Naive thymus-derived CD4-positive, alpha-beta T cell (primary cell): ENCODE results near the gene EDAR. TPM values are rescaled to one million over a fixed set of nuclear protein-coding genes. Genes with fewer than 3 reads are reported as not detected.

Experiments used
- ATAC-seq: fragments of 150-1000 bp; cut with Tn5 transposase; 2 replicates; pipeline ENCODE4 v1.10.0; 2021; ENCODE audit warnings: mild to moderate bottlenecking, moderate library complexity
- CTCF ChIA-PET: fragments of 350-600 bp; sonication (Branson Sonifier 250); formaldehyde crosslinking; loops from one replicate; lab custom pipeline; 2021; ENCODE audit warnings: antibody characterized with exemption; lab: Charles Lee
- POLR2A ChIA-PET: fragments of 350-600 bp; sonication (Branson Sonifier 250); formaldehyde crosslinking; loops from one replicate; lab custom pipeline; 2021; ENCODE audit warnings: antibody characterized with exemption, inconsistent platforms; lab: Charles Lee
- DNase-seq, 9 donors: peaks; one replicate each; pipeline versions ENCODE4 v3.0.0 to v3.0.0-alpha.2; 2020 to 2022; ENCODE audit warnings: mixed read lengths in 1 of 9
- H3K27ac ChIP-seq: one replicate; pipeline ENCODE4 v1.7.0; 2013; ENCODE audit warnings: mild to moderate bottlenecking, low read depth, low read length, moderate library complexity
- H3K27me3 ChIP-seq, 2 donors: one replicate each; pipeline ENCODE4 v1.7.0; 2013; ENCODE audit warnings: low read length in 2 of 2, mild to moderate bottlenecking in 2 of 2, moderate library complexity in 2 of 2; ENCODE audit not compliant: control insufficient read depth in 2 of 2, insufficient read depth in 2 of 2
- H3K36me3 ChIP-seq, 3 experiments: 1 replicate in 2 of 3; 2 replicates in 1 of 3; pipeline ENCODE4 v1.7.0; 2013; ENCODE audit warnings: low read length in 3 of 3, mild to moderate bottlenecking in 3 of 3, moderate library complexity in 1 of 3; ENCODE audit not compliant: insufficient read depth in 3 of 3, control insufficient read depth in 2 of 3
- H3K4me1 ChIP-seq, 2 donors: one replicate each; pipeline ENCODE4 v1.7.0; 2013; ENCODE audit warnings: low read length in 2 of 2, mild to moderate bottlenecking in 2 of 2, moderate library complexity in 1 of 2; ENCODE audit not compliant: control insufficient read depth in 2 of 2, insufficient read depth in 2 of 2
- H3K4me3 ChIP-seq: 2 replicates; pipeline ENCODE4 v1.7.0; 2013; ENCODE audit warnings: mild to moderate bottlenecking, low read length
- H3K9me3 ChIP-seq, 3 experiments: 1 replicate in 2 of 3; 2 replicates in 1 of 3; pipeline ENCODE4 v1.7.0; 2013; ENCODE audit warnings: low read length in 3 of 3; ENCODE audit not compliant: control insufficient read depth in 2 of 3
- H3K27ac Mint-ChIP-seq, 9 donors: one replicate each; pipeline ENCODE4 v1.8.0; 2020 to 2022; ENCODE audit warnings: mixed read lengths in 9 of 9, mild to moderate bottlenecking in 8 of 9, moderate library complexity in 5 of 9, inconsistent platforms in 2 of 9
- H3K27me3 Mint-ChIP-seq, 5 donors: one replicate each; pipeline ENCODE4 v1.8.0; 2021 to 2022; ENCODE audit warnings: mixed read lengths in 5 of 5, mild to moderate bottlenecking in 1 of 5
- H3K36me3 Mint-ChIP-seq, 5 donors: one replicate each; pipeline ENCODE4 v1.8.0; 2020 to 2022; ENCODE audit warnings: mixed read lengths in 5 of 5, mild to moderate bottlenecking in 3 of 5, inconsistent platforms in 1 of 5
- H3K4me1 Mint-ChIP-seq, 7 donors: one replicate each; pipeline ENCODE4 v1.8.0; 2020 to 2022; ENCODE audit warnings: mixed read lengths in 7 of 7, mild to moderate bottlenecking in 3 of 7, inconsistent platforms in 1 of 7
- H3K4me3 Mint-ChIP-seq, 10 donors: one replicate each; pipeline ENCODE4 v1.8.0; 2020 to 2022; ENCODE audit warnings: mild to moderate bottlenecking in 10 of 10, mixed read lengths in 10 of 10, moderate library complexity in 6 of 10, inconsistent platforms in 2 of 10
- H3K9me3 Mint-ChIP-seq, 11 donors: one replicate each; pipeline ENCODE4 v1.8.0; 2020 to 2022; ENCODE audit warnings: mixed read lengths in 11 of 11, mild to moderate bottlenecking in 4 of 11, inconsistent platforms in 1 of 11, moderate library complexity in 1 of 11
- intact Hi-C, 2 donors: fragments of 100-400 bp; cut with micrococcal nuclease; formaldehyde crosslinking; loops; one replicate each; pipeline ENCODE4 v1.15.1; 2023
- polyA plus RNA-seq, 2 donors: library from polyadenylated mRNA; unstranded; fragments of 300-500 nt; fragmentation: Illumina TruSeq; gene quantifications; one replicate each; pipeline ENCODE4 v1.2.3, GENCODE V29; 2021
- total RNA-seq, 6 experiments: library from RNA in 5 of 6; stranded (reverse) in 5 of 6; gene quantifications; 1 replicate in 5 of 6; 2 replicates in 1 of 6; pipeline ENCODE4 v1.2.3 and lab custom pipeline; 2021 to 2026

The EDAR gene
- total and polyA plus RNA-seq, 7 experiments from 2014 or later: 0.17 to 26.8 (median 21.6) TPM

DNA sequence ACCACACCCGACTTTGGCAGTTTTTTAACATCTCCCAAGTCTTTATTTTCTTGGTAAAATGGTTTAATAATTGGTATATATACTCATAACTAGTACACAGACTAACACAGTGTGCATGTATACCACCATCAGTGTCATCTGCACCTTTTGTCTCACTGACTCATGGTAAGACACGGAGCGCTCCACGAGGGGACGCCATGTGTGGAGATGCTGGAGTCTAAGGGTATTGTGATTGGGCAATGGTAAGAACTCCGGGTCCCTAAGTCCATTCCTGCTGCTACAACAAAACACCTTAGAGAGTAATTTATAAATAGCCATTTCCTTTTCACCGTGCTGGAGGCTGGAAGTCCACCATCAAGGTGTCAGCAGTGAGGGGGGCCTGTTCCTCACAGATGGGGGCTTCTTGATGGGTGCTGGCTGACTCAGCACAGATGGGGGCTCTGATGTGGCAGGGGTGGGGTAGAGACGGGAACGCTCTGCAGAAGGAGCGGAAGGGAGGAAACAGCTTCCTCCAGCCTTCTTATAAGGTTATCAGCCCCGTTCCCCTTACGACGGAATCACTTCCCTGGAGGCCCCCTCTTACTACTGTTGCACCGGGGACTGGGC, 42.0 kb upstream of the EDAR start:
- peaks cover 44 to 71% of the 10 kb centered on the region in 2 donors for H3K4me1 ChIP-seq
- Mint-ChIP-seq H3K27ac (peak overlapping the region; percentile 84 to 99 (median 98)), H3K36me3 (peaks cover 0 to 6% (median 0%) of the 10 kb centered on the region in 5 donors), H3K4me1 (peaks cover 33 to 81% (median 62%) of the 10 kb centered on the region in 7 donors), H3K4me3 (peak overlapping the region; percentile 45 to 91 (median 77)), H3K27me3 (no peaks in the 10 kb centered on the region), H3K9me3 (peaks cover 0 to 4% (median 0%) of the 10 kb centered on the region in 11 donors)
- peak overlapping the region; percentile 83 for H3K27ac ChIP-seq
- POLR2A ChIA-PET: interaction anchor here (0.9 to 5.3 kb wide), 23 partner anchors 12 to 479 kb away, joined by 3 to 49 read pairs (median 5); partner anchors contain the start of genes EDAR and SH3RF3
- intact Hi-C loops: loop anchor here (1.0 to 10.0 kb wide), 12 partner anchors 11 to 581 kb away; partner anchors contain the start of genes CCDC138 (in 1 of the 2), EDAR (in 1 of the 2), LIMS1 (in 1 of the 2) and SEPTIN10 (in 1 of the 2)
- no peak for ATAC-seq
- no peaks in the 10 kb centered on the region for H3K9me3 ChIP-seq
- CTCF ChIA-PET: interaction anchor here (0.8 to 4.3 kb wide), 6 partner anchors 11 to 479 kb away, joined by 3 to 29 read pairs (median 4); partner anchors contain the start of gene EDAR
- peak in 6 of 9 donors; percentile 37 to 49 (median 40) for DNase-seq
- H3K27me3 ChIP-seq: no peaks in the 10 kb centered on the region
- no peaks in the 10 kb centered on the region for H3K36me3 ChIP-seq
- H3K4me3 ChIP-seq: peak overlapping the region; percentile 58

DNA sequence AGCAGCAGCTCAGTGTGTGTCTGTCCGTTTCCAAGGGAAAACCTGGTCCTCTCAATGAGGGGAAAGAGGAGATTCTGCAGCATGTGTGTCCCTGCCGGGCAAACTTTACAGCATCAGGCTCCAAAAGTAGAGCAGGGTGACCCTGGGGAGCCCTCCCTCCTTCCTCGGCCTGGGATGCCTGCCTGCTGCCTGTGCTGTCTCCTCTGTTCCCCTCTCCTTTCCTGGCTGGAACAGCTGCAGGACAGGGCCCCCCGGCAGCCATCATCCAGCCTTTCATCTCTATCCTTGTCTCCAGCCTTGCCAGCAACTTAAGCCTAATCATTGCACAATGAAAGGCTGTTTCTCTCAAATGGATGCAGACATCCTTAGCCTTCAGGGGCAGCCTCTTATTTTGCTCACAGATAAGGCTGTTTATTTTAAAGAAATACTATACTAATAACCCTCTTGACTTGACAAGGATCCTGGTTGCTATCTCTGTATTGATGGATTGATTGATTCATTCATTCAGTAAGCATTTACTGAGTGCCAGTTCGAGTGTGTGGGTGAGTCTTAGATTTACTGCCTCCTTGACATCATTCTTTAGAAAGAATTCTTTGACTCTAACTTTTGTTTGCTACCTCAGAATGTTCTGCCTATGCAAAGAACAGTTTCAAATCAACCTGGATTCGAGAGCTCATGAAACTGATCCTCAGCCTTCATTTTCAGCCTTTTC, 40.6 kb upstream of the EDAR start:
- CTCF ChIA-PET: interaction anchor here (1.0 to 4.3 kb wide), 3 partner anchors 10 to 98 kb away, joined by 3 to 29 read pairs (median 3); partner anchors contain the start of gene EDAR
- POLR2A ChIA-PET: interaction anchor here (1.0 to 5.3 kb wide), 4 partner anchors 10 to 100 kb away, joined by 3 to 47 read pairs (median 16); partner anchors contain the start of gene SH3RF3
- DNase-seq: no peak
- Mint-ChIP-seq H3K27ac (peak overlapping the region in 8 of 9 donors; percentile 84 to 99 (median 98)), H3K4me1 (peaks cover 31 to 77% (median 55%) of the 10 kb centered on the region in 7 donors), H3K4me3 (peak overlapping the region in 9 of 10 donors; percentile 3 to 91 (median 34)), H3K27me3 (no peaks in the 10 kb centered on the region), H3K9me3 (peaks cover 0 to 4% (median 0%) of the 10 kb centered on the region in 11 donors), H3K36me3 (peaks cover 0 to 6% (median 0%) of the 10 kb centered on the region in 5 donors)
- H3K27me3 ChIP-seq: no peaks in the 10 kb centered on the region
- H3K9me3 ChIP-seq: no peaks in the 10 kb centered on the region
- H3K36me3 ChIP-seq: no peaks in the 10 kb centered on the region
- ATAC-seq: no peak
- intact Hi-C loops: loop anchor here (2.0 to 10.0 kb wide), 7 partner anchors 63 to 583 kb away; partner anchors contain the start of genes CCDC138 (in 1 of the 2), LIMS1 (in 1 of the 2), SEPTIN10 (in 1 of the 2) and SH3RF3 (in 1 of the 2)
- H3K27ac ChIP-seq: no peak overlapping the region
- no peak overlapping the region for H3K4me3 ChIP-seq
- peaks cover 40 to 58% of the 10 kb centered on the region in 2 donors for H3K4me1 ChIP-seq

DNA sequence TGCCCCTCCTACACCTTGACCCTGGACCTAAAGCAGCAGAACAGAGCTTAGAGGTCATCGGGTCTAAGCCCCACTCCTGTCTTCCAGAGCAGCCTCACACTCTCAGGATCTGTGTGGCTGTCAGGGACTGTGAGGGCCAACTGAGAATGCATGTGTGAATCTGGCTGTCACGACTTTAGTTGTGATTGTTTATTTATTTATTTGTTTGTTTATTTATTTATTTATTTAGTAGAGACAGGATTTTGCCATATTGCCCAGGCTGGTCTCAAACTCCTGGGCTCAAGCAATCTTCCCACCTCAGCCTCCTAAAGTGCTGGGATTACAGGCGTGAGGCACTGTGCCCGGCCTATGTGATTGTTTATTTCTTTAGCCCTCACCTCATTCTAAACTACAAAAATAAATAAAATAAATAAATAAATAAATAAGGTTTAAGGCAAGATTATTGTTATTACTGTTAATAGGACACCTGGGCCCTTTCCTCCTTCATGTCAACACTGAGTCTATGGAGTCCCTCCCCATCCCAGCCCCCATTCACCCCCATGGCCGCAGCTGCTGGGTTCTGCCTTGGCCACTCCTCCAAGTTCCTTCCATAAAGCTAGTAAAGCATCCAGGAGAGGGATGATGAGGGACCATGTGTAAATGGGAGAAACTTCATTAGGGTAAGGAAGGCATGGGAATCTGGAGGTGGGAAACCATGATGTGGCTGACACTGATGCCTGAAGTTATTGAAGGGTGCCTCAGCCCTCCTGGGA, 39.9 kb upstream of the EDAR start:
- CTCF ChIA-PET: interaction anchor here (1.2 to 4.3 kb wide), 2 partner anchors 9 to 41 kb away, joined by 3 to 29 read pairs; partner anchors contain the start of gene EDAR
- no peak for DNase-seq
- Mint-ChIP-seq H3K27me3 (no peaks in the 10 kb centered on the region), H3K4me3 (peak overlapping the region in 2 of 10 donors; percentile 77 to 91), H3K36me3 (peaks cover 0 to 4% (median 0%) of the 10 kb centered on the region in 5 donors), H3K9me3 (peaks cover 0 to 4% (median 0%) of the 10 kb centered on the region in 11 donors), H3K4me1 (peaks cover 24 to 70% (median 54%) of the 10 kb centered on the region in 7 donors), H3K27ac (peak overlapping the region in 8 of 9 donors; percentile 79 to 99 (median 96))
- POLR2A ChIA-PET: interaction anchor here (0.6 to 5.3 kb wide), 3 partner anchors 10 to 41 kb away, joined by 3 to 47 read pairs (median 3); no protein-coding TSS in a partner anchor
- no peaks in the 10 kb centered on the region for H3K9me3 ChIP-seq
- H3K36me3 ChIP-seq: no peaks in the 10 kb centered on the region
- no peak overlapping the region for H3K4me3 ChIP-seq
- no peak for ATAC-seq
- H3K27me3 ChIP-seq: no peaks in the 10 kb centered on the region
- H3K27ac ChIP-seq: no peak overlapping the region
- intact Hi-C loops: no loop called here
- H3K4me1 ChIP-seq: peaks cover 33 to 51% of the 10 kb centered on the region in 2 donors

DNA sequence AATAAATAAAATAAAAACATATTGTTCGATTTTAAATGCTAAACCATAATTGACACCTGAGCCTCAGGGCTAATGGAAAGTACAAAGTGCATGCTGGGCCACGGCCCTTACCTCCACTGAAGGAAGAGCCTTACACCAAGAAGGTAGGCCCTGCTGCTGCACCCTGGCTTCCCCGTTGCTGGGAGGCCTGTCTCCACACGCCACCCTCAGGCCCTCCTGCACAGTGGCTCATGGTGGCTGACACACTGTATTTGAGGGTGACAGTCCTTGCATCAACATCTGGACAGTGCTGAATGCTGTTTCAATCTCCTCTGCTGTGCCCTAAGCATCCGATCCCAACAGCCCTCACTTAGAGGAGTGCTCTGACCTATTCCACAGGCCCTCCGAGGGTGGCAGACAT, 39.3 kb upstream of the EDAR start:
- H3K27me3 Mint-ChIP-seq: no peaks in the 10 kb centered on the region
- intact Hi-C loops: no loop called here
- no peak for ATAC-seq
- peak in 5 of 9 donors; percentile 13 to 41 (median 30) for DNase-seq
- H3K4me1 Mint-ChIP-seq: peaks cover 20 to 66% (median 50%) of the 10 kb centered on the region in 7 donors
- peak overlapping the region in 1 of 10 donors; percentile 5 for H3K4me3 Mint-ChIP-seq
- POLR2A ChIA-PET: interaction anchor here (0.6 to 5.3 kb wide), 2 partner anchors 9 to 41 kb away, joined by 3 to 47 read pairs; no protein-coding TSS in a partner anchor
- Histone ChIP-seq H3K4me3 (no peak overlapping the region), H3K9me3 (no peaks in the 10 kb centered on the region), H3K4me1 (peaks cover 26 to 44% of the 10 kb centered on the region in 2 donors), H3K27ac (no peak overlapping the region), H3K36me3 (no peaks in the 10 kb centered on the region), H3K27me3 (no peaks in the 10 kb centered on the region)
- CTCF ChIA-PET: interaction anchor here (1.2 to 4.3 kb wide), 2 partner anchors 8 to 41 kb away, joined by 3 to 29 read pairs; partner anchors contain the start of gene EDAR
- H3K9me3 Mint-ChIP-seq: peaks cover 0 to 3% (median 0%) of the 10 kb centered on the region in 11 donors
- H3K36me3 Mint-ChIP-seq: peaks cover 0 to 2% (median 0%) of the 10 kb centered on the region in 5 donors
- H3K27ac Mint-ChIP-seq: peak overlapping the region in 7 of 9 donors; percentile 21 to 81 (median 76)

DNA sequence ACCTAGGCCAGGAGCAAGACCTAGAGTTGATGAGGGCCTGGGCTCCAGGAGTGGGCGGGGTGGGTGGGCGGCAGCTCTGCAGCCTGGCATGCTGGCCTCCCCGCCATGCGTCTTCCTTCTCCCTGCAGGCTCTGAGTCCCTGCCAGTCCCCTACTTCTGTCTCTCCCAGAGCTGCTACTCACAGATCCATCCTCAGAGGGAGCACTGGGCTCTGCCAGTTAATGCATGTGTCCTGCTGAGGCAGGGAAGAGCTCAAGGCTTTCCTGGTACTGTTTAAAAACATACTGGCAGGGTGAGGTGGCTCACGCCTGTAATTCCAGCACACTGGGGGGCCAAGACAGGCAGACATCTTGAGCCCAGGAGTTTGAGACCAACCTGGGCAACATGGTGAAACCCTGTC, 38.7 kb upstream of the EDAR start:
- peaks cover 16 to 60% (median 47%) of the 10 kb centered on the region in 7 donors for H3K4me1 Mint-ChIP-seq
- Histone ChIP-seq H3K27me3 (no peaks in the 10 kb centered on the region), H3K9me3 (no peaks in the 10 kb centered on the region), H3K27ac (no peak overlapping the region), H3K4me3 (no peak overlapping the region), H3K36me3 (no peaks in the 10 kb centered on the region), H3K4me1 (peaks cover 20 to 38% of the 10 kb centered on the region in 2 donors)
- ChIA-PET POLR2A (no interaction called here), CTCF (interaction anchor here (1.2 kb wide), 1 partner anchor 39 kb away, joined by 3 read pairs; no protein-coding TSS in a partner anchor)
- no peaks in the 10 kb centered on the region for H3K36me3 Mint-ChIP-seq
- ATAC-seq (no peak), DNase-seq (no peak)
- no peaks in the 10 kb centered on the region for H3K9me3 Mint-ChIP-seq
- H3K27me3 Mint-ChIP-seq: no peaks in the 10 kb centered on the region
- H3K4me3 Mint-ChIP-seq: no peak overlapping the region
- intact Hi-C loops: no loop called here
- H3K27ac Mint-ChIP-seq: peak overlapping the region in 7 of 9 donors; percentile 2 to 77 (median 67)
